ENCODE measurements around the gene CDC16. TPM values are rescaled to one million over a fixed set of nuclear protein-coding genes. Genes with fewer than 3 reads are reported as not detected.

The CDC16 gene
- total and polyA plus RNA-seq, 2 of the 13 experiments (the other 11 are each of a cell fraction or from before 2014, with no cell fraction given) = 24.2 to 60.9 TPM

GRCh38 chr13:114281351-114282040, 46.8 kb downstream of the CDC16 start, which contains the start of gene UPF3A (continued):
- TF ChIP-seq HNRNPLL (IDR thresholded peaks at IDR 0.05; ENCODE audit: low read depth, low read length, poor library complexity, severe bottlenecking) (peak; percentile 62), ZNF773 (CRISPR knock-in tag; IDR thresholded peaks at IDR 0.05; ENCODE audit: borderline replicate concordance) (no peak), THAP11 (CRISPR knock-in tag; IDR thresholded peaks at IDR 0.05) (peak; percentile 66), ZNF605 (CRISPR knock-in tag; IDR thresholded peaks at IDR 0.05) (no peak), MTF1 (CRISPR knock-in tag; IDR thresholded peaks at IDR 0.05) (no peak), MAFF (IDR thresholded peaks at IDR 0.05; ENCODE audit: low read depth, low read length) (no peak), PCBP2 (optimal IDR thresholded peaks at IDR 0.05; ENCODE audit: low read depth, low read length, poor library complexity, severe bottlenecking) (no peak), ZNF780A (CRISPR knock-in tag; IDR thresholded peaks at IDR 0.05) (0 out of 2 replicates have a peak, but pooled peaks have one; percentile 48), ATF7-NPFF (CRISPR knock-in tag; IDR thresholded peaks at IDR 0.05; ENCODE audit: low read depth) (peak; percentile 79; the same call in 1 of the 2 replicates), THAP7 (CRISPR knock-in tag; IDR thresholded peaks at IDR 0.05) (peak; percentile 76; the same call in 1 of the 2 replicates), NCOR1 (IDR thresholded peaks at IDR 0.05; ENCODE audit: borderline replicate concordance, low read length) (no peak), PHF5A (CRISPR knock-in tag; IDR thresholded peaks at IDR 0.05; ENCODE audit: low read depth, unreplicated experiment) (peak; percentile 17), RFXANK (CRISPR knock-in tag; IDR thresholded peaks at IDR 0.05) (peak; percentile 59; the same call in 1 of the 2 replicates), HOXA9 (CRISPR knock-in tag; IDR thresholded peaks at IDR 0.05; ENCODE audit: borderline replicate concordance) (peak; percentile 57; the same call in 1 of the 2 replicates), HNRNPH1 (optimal IDR thresholded peaks at IDR 0.05; ENCODE audit: low read depth, low read length) (no peak), ZNF766 (CRISPR knock-in tag; IDR thresholded peaks at IDR 0.05; ENCODE audit: borderline replicate concordance) (no peak), HOMEZ (CRISPR knock-in tag; IDR thresholded peaks at IDR 0.05; ENCODE audit: low read depth) (no peak), TOPORS (CRISPR knock-in tag; IDR thresholded peaks at IDR 0.05) (peak; percentile 79; the same call in 1 of the 2 replicates), ARID2 (CRISPR knock-in tag; IDR thresholded peaks at IDR 0.05; ENCODE audit: borderline replicate concordance) (peak; percentile 61; the same call in 1 of the 2 replicates), POGZ (CRISPR knock-in tag; IDR thresholded peaks at IDR 0.05) (no peak; the same call in 1 of the 2 replicates), ARID3A (IDR thresholded peaks at IDR 0.05; ENCODE audit: low read depth, low read length) (no peak), EP300 (IDR thresholded peaks at IDR 0.05; ENCODE audit: low read depth in 2 of 2, low read length in 2 of 2) (0 out of 4 replicates have a peak, but pooled peaks of 1 of the 2 experiments have one; percentile 8), EP300 (CRISPR knock-in tag; IDR thresholded peaks at IDR 0.05; ENCODE audit: borderline replicate concordance) (no peak), ZNF761 (CRISPR knock-in tag; conservative IDR thresholded peaks at IDR 0.05) (0 out of 2 replicates have a peak, but pooled peaks have one; percentile 73)
- TF ChIP-seq, protein P1, sequence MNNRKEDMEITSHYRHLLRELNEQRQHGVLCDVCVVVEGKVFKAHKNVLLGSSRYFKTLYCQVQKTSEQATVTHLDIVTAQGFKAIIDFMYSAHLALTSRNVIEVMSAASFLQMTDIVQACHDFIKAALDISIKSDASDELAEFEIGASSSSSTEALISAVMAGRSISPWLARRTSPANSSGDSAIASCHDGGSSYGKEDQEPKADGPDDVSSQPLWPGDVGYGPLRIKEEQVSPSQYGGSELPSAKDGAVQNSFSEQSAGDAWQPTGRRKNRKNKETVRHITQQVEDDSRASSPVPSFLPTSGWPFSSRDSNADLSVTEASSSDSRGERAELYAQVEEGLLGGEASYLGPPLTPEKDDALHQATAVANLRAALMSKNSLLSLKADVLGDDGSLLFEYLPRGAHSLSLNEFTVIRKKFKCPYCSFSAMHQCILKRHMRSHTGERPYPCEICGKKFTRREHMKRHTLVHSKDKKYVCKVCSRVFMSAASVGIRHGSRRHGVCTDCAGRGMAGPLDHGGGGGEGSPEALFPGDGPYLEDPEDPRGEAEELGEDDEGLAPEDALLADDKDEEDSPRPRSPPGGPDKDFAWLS (CRISPR knock-in tag; IDR thresholded peaks at IDR 0.05; ENCODE audit: borderline replicate concordance) = no peak
